Skin of body (tissue), 2 donors: ENCODE results near the gene KISS1R. TPM values are rescaled to one million over a fixed set of nuclear protein-coding genes. Genes with fewer than 3 reads are reported as not detected.
"Not testable (repeated sequence)": the region's sequence is repeated elsewhere in the genome, so short reads cannot be mapped to it uniquely, and the experiment has no call there.

Experiments
- DNase-seq: peaks from one replicate; lab custom pipeline; 2025; lab: John Stamatoyannopoulos, UW
- total RNA-seq: library from RNA; depleted of rRNA; stranded (reverse); fragments of >200 nt; gene quantifications from one replicate; pipeline ENCODE4 v1.2.3, GENCODE V29; 2014

The KISS1R gene
- total RNA-seq, 1 donor from 2014 or later = not detected

GRCh38 chr19:881385-882071 is 35.6 kb upstream of the KISS1R start:
- no peak for DNase-seq

GRCh38 chr19:882871-883497 is 34.1 kb upstream of the KISS1R start:
- no peak for DNase-seq

GRCh38 chr19:883661-884211 is 33.4 kb upstream of the KISS1R start:
- DNase-seq = no peak

- DNase-seq = no peak
Measured at GRCh38 chr19:884420-885211, 32.5 kb upstream of the KISS1R start.

- DNase-seq = no peak
Measured at GRCh38 chr19:885536-886224, 31.5 kb upstream of the KISS1R start.

- no peak for DNase-seq
Measured at GRCh38 chr19:887072-887471, 30.1 kb upstream of the KISS1R start.

- DNase-seq = no peak
Measured at GRCh38 chr19:887599-887998, 29.5 kb upstream of the KISS1R start.

- DNase-seq = no peak
Measured at GRCh38 chr19:888581-889385, 28.4 kb upstream of the KISS1R start.

- DNase-seq = no peak
Measured at GRCh38 chr19:889662-890295, 27.4 kb upstream of the KISS1R start.

- no peak for DNase-seq
Measured at GRCh38 chr19:890831-891230, 26.3 kb upstream of the KISS1R start.

GRCh38 chr19:891421-892200 is 25.5 kb upstream of the KISS1R start:
- not testable (repeated sequence) for DNase-seq

- DNase-seq = no peak
Measured at GRCh38 chr19:892243-892893, 24.8 kb upstream of the KISS1R start.

- DNase-seq = peak; percentile 94
Measured at GRCh38 chr19:892894-893689, 24.0 kb upstream of the KISS1R start, which contains the start of the genes MED16 and RNU6-9. Gene MED16 (minus strand): TSS chr19:893187. CDS start chr19:891131, 2,056 bp downstream. Gene RNU6-9 (plus strand): TSS chr19:893484.

GRCh38 chr19:896434-896833 is 20.7 kb upstream of the KISS1R start:
- DNase-seq = no peak

GRCh38 chr19:896999-897398 is 20.1 kb upstream of the KISS1R start:
- DNase-seq = no peak

GRCh38 chr19:897442-898039 is 19.6 kb upstream of the KISS1R start:
- DNase-seq = no peak

- DNase-seq = no peak
Measured at GRCh38 chr19:898663-899062, 18.5 kb upstream of the KISS1R start.
